ENCODE results near the gene NAPA.

The NAPA gene

GRCh38 chr19:47499863-47500830 is 14.7 kb downstream of the NAPA start:
- no peak for DNase-seq (ENCODE audit: low read depth in 2 of 2)

GRCh38 chr19:47499371-47499770 is 15.5 kb downstream of the NAPA start:
- DNase-seq (ENCODE audit: low read depth in 2 of 2): no peak

- DNase-seq (ENCODE audit: low read depth in 2 of 2): no peak
Observed at GRCh38 chr19:47498561-47498960, 16.3 kb downstream of the NAPA start.

GRCh38 chr19:47497821-47498520 is 16.9 kb downstream of the NAPA start:
- DNase-seq (ENCODE audit: low read depth in 2 of 2): no peak

- no peak for DNase-seq (ENCODE audit: low read depth in 2 of 2)
Observed at GRCh38 chr19:47497050-47497766, 17.7 kb downstream of the NAPA start.

- no peak for DNase-seq (ENCODE audit: low read depth in 2 of 2)
Observed at GRCh38 chr19:47495478-47496372, 19.1 kb downstream of the NAPA start.

GRCh38 chr19:47494729-47495128 is 20.1 kb downstream of the NAPA start:
- DNase-seq (ENCODE audit: low read depth in 2 of 2): no peak

GRCh38 chr19:47494211-47494547 is 20.7 kb downstream of the NAPA start:
- DNase-seq (ENCODE audit: low read depth in 2 of 2): no peak

GRCh38 chr19:47493378-47494210 is 21.3 kb downstream of the NAPA start:
- DNase-seq (ENCODE audit: low read depth in 2 of 2): no peak

- DNase-seq (ENCODE audit: low read depth in 2 of 2): no peak
Observed at GRCh38 chr19:47492571-47493377, 22.1 kb downstream of the NAPA start.

GRCh38 chr19:47492137-47492533 is 22.7 kb downstream of the NAPA start:
- DNase-seq (ENCODE audit: low read depth in 2 of 2): no peak

GRCh38 chr19:47491358-47492136 is 23.3 kb downstream of the NAPA start:
- DNase-seq (ENCODE audit: low read depth in 2 of 2): no peak

- no peak for DNase-seq (ENCODE audit: low read depth in 2 of 2)
Observed at GRCh38 chr19:47490847-47491246, 24.0 kb downstream of the NAPA start.

- DNase-seq (ENCODE audit: low read depth in 2 of 2): no peak
Observed at GRCh38 chr19:47490031-47490430, 24.8 kb downstream of the NAPA start.

GRCh38 chr19:47489072-47489914 is 25.6 kb downstream of the NAPA start:
- no peak for DNase-seq (ENCODE audit: low read depth in 2 of 2)

GRCh38 chr19:47487551-47488515 is 27.0 kb downstream of the NAPA start:
- no peak for DNase-seq (ENCODE audit: low read depth in 2 of 2)

- no peak for DNase-seq (ENCODE audit: low read depth in 2 of 2)
Observed at GRCh38 chr19:47486900-47487299, 28.0 kb downstream of the NAPA start.
